ENCODE data around the gene AFM. TPM values are rescaled to one million over a fixed set of nuclear protein-coding genes. Genes with fewer than 3 reads are reported as not detected.

The AFM gene
- total RNA-seq, 1 experiment from 2014 or later: not detected

- TF ChIP-seq ZFX (IDR thresholded peaks at IDR 0.05) (no peak), REST (IDR thresholded peaks at IDR 0.05; ENCODE audit: low read depth) (no peak), CBX3 (IDR thresholded peaks at IDR 0.05; ENCODE audit: low read depth) (no peak)
- no peak for ATAC-seq
These were observed 49.8 kb upstream of the AFM start for GRCh38 chr4:73431813-73432168.

GRCh38 chr4:73432169-73433000, 49.2 kb upstream of the AFM start:
- no peak overlapping the region for H3K4me2 ChIP-seq (ENCODE audit: low read length)
- POLR2A ChIA-PET: no interaction called here

More at GRCh38 chr4:73431813-73432168, 49.8 kb upstream of the AFM start:
- no peak for DNase-seq (ENCODE audit: low read depth, low spot score)
- Histone ChIP-seq H3K4me1 (ENCODE audit: control insufficient read depth in 1 of 2, insufficient read depth in 2 of 2, low read length in 2 of 2) (no peaks in the 10 kb centered on the region), H3K27me3 (ENCODE audit: insufficient read depth, low read length) (no peaks in the 10 kb centered on the region), H3K9ac (ENCODE audit: low read length) (no peak overlapping the region), H4K20me1 (ENCODE audit: insufficient read depth) (no peaks in the 10 kb centered on the region), H3K27ac (ENCODE audit: low read depth, low read length) (no peak overlapping the region), H2AFZ (ENCODE audit: low read depth, low read length, poor library complexity, severe bottlenecking) (no peak overlapping the region), H3K4me2 (ENCODE audit: low read length) (no peak overlapping the region), H3K4me3 (replicated peaks in 1 of 2; ENCODE audit: low read depth in 1 of 2, low read length in 2 of 2) (no peak overlapping the region), H3K9me2 (ENCODE audit: insufficient read depth) (no peaks in the 10 kb centered on the region), H3K36me3 (ENCODE audit: control insufficient read depth in 1 of 2, insufficient read depth in 2 of 2, low read length in 2 of 2) (no peaks in the 10 kb centered on the region), H3K79me2 (ENCODE audit: insufficient read depth, low read length) (no peaks in the 10 kb centered on the region), H3K9me3 (ENCODE audit: control insufficient read depth in 1 of 2, insufficient read depth in 1 of 2, low read depth in 1 of 2, low read length in 2 of 2) (no peaks in the 10 kb centered on the region)
- ChIA-PET POLR2A (no interaction called here), CTCF (interaction anchor here (1.3 kb wide), 1 partner anchor 14 kb away, joined by 6 read pairs; no protein-coding TSS in a partner anchor), RAD21 (ENCODE audit: low non-redundant PET in 1 of 2, low total read pairs in 2 of 2, uncharacterized antibody in 2 of 2, unreplicated experiment in 2 of 2) (no interaction called here)
- intact Hi-C loops (cut with micrococcal nuclease): no loop called here
- BruUV-seq (replicated peaks): no TSS peak

More at GRCh38 chr4:73432169-73433000, 49.2 kb upstream of the AFM start:
- Histone ChIP-seq H3K36me3 (ENCODE audit: control insufficient read depth in 1 of 2, insufficient read depth in 2 of 2, low read length in 2 of 2) (no peaks in the 10 kb centered on the region), H3K79me2 (ENCODE audit: insufficient read depth, low read length) (no peaks in the 10 kb centered on the region), H3K4me1 (ENCODE audit: control insufficient read depth in 1 of 2, insufficient read depth in 2 of 2, low read length in 2 of 2) (no peaks in the 10 kb centered on the region), H3K9ac (ENCODE audit: low read length) (no peak overlapping the region), H3K4me3 (replicated peaks in 1 of 2; ENCODE audit: low read depth in 1 of 2, low read length in 2 of 2) (no peak overlapping the region), H3K9me2 (ENCODE audit: insufficient read depth) (no peaks in the 10 kb centered on the region), H2AFZ (ENCODE audit: low read depth, low read length, poor library complexity, severe bottlenecking) (no peak overlapping the region), H3K27ac (ENCODE audit: low read depth, low read length) (no peak overlapping the region), H3K9me3 (ENCODE audit: control insufficient read depth in 1 of 2, insufficient read depth in 1 of 2, low read depth in 1 of 2, low read length in 2 of 2) (no peaks in the 10 kb centered on the region), H4K20me1 (ENCODE audit: insufficient read depth) (no peaks in the 10 kb centered on the region), H3K27me3 (ENCODE audit: insufficient read depth, low read length) (no peaks in the 10 kb centered on the region)
- RAD21 ChIA-PET (ENCODE audit: low non-redundant PET in 1 of 2, low total read pairs in 2 of 2, uncharacterized antibody in 2 of 2, unreplicated experiment in 2 of 2): no interaction called here
- DNase-seq (ENCODE audit: low read depth, low spot score) (no peak), ATAC-seq (no peak)
- intact Hi-C loops (cut with micrococcal nuclease): no loop called here
- CTCF ChIA-PET: interaction anchor here (1.3 kb wide), 1 partner anchor 14 kb away, joined by 6 read pairs; no protein-coding TSS in a partner anchor
- TF ChIP-seq CEBPB (IDR thresholded peaks at IDR 0.05; ENCODE audit: low read depth) (no peak), CBX3 (IDR thresholded peaks at IDR 0.05; ENCODE audit: low read depth) (no peak), CTCF (IDR thresholded peaks at IDR 0.05 in 2 of 3, conservative IDR thresholded peaks at IDR 0.05 in 1 of 3; ENCODE audit: borderline replicate concordance in 1 of 3, insufficient read depth in 1 of 3, low read depth in 2 of 3, low read length in 2 of 3) (no peak), MAX (IDR thresholded peaks at IDR 0.05) (no peak), ZFX (IDR thresholded peaks at IDR 0.05) (no peak), ELF1 (IDR thresholded peaks at IDR 0.05; ENCODE audit: borderline replicate concordance, low read depth) (no peak), YY1 (IDR thresholded peaks at IDR 0.05; ENCODE audit: extremely low read depth, insufficient replicate concordance, low read depth, low read length) (no peak)
- no TSS peak for BruUV-seq (replicated peaks)

Data from HCT116 (cell line).